ENCODE results near the gene CALHM3. TPM values are rescaled to one million over a fixed set of nuclear protein-coding genes. Genes with fewer than 3 reads are reported as not detected.

The CALHM3 gene
- total RNA-seq, 2 experiments from 2014 or later = not detected

GRCh38 chr10:103450201-103450695 lies 28.8 kb downstream of the CALHM3 start:
- no peaks in the 10 kb centered on the region for H3K27me3 Mint-ChIP-seq
- ATAC-seq (ENCODE audit: poor library complexity) = no peak

DNA sequence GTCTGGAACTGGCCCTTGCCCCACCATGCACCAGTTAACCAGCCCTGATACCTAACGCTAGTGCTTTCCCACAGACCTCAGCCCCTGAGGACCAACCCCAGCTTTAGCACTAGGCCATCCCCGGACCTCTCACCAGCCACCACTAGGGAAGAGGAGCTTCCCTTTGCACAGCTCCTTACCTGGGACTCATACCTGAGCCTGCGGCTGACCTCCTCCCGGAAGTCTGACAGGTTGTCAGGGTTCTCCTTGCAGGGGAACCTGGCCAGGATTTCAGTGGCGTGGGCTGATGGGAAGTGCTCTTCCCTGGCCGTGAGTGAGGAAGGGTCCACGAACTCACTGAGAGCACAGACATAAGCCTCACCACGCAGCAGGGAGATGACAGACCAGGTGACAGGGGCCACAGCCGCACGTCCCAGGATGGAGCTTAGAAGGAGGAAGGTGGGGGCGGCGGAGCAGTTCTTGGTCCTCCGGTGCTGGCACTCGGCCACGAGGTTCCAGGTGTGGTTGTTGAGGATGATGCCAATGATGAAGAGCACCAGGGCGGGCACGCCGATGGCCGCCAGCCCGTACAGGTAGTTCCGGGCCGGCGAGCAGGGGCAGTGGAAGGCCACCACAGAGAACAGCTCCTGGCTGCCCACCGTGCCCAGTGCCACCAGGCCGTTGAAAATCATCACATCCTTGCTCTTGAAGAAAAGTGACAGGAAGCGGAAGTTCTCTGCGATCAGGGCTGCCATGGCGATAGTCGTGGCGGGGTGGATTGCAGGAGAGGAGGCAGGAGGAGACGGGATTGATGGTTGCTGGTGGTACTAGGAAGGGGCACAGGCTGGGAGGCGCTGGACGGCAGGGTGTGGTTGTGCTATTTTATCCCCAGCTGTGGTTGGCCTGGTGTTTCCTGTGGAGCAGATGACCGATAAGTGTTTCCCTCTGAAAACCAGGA lies 29.6 kb downstream of the CALHM3 start:
- peaks cover 71% of the 10 kb centered on the region for H3K4me1 ChIP-seq (ENCODE audit: insufficient read depth, low read length)
- H3K9me3 ChIP-seq (ENCODE audit: control insufficient read depth in 1 of 2, insufficient read depth in 1 of 2, low read length in 2 of 2) = no peaks in the 10 kb centered on the region
- CTCF ChIA-PET = interaction anchor here (2.0 kb wide), 1 partner anchor 27 kb away, joined by 6 read pairs; no protein-coding TSS in a partner anchor
- H3K36me3 ChIP-seq (ENCODE audit: insufficient read depth, low read length) = peaks cover 51% of the 10 kb centered on the region
- POLR2A ChIA-PET = no interaction called here
- TF ChIP-seq, protein P1, sequence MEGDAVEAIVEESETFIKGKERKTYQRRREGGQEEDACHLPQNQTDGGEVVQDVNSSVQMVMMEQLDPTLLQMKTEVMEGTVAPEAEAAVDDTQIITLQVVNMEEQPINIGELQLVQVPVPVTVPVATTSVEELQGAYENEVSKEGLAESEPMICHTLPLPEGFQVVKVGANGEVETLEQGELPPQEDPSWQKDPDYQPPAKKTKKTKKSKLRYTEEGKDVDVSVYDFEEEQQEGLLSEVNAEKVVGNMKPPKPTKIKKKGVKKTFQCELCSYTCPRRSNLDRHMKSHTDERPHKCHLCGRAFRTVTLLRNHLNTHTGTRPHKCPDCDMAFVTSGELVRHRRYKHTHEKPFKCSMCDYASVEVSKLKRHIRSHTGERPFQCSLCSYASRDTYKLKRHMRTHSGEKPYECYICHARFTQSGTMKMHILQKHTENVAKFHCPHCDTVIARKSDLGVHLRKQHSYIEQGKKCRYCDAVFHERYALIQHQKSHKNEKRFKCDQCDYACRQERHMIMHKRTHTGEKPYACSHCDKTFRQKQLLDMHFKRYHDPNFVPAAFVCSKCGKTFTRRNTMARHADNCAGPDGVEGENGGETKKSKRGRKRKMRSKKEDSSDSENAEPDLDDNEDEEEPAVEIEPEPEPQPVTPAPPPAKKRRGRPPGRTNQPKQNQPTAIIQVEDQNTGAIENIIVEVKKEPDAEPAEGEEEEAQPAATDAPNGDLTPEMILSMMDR (IDR thresholded peaks at IDR 0.05) = no peak
- Mint-ChIP-seq H3K4me1 (ENCODE audit: low read depth) (peaks cover 36% of the 10 kb centered on the region), H3K9me3 (no peaks in the 10 kb centered on the region), H3K27ac (peak overlapping the region; percentile 76), H3K36me3 (ENCODE audit: low read depth) (peaks cover 65% of the 10 kb centered on the region), H3K4me3 (peak overlapping the region; percentile 93), H3K27me3 (no peaks in the 10 kb centered on the region)
- no peak for ATAC-seq (ENCODE audit: poor library complexity)
- peak overlapping the region in 1 of 2 donors; percentile 45 for H3K27ac ChIP-seq (ENCODE audit: low read depth in 1 of 2, low read length in 2 of 2)
- peak overlapping the region; percentile 72 for H3K4me3 ChIP-seq (ENCODE audit: low read length)
- intact Hi-C loops (cut with DNase I, micrococcal nuclease) = loop anchor here in 1 of 2 experiments (5.0 kb wide), 1 partner anchor 33 kb away; no protein-coding TSS in a partner anchor
- DNase-seq = no peak
- H3K27me3 ChIP-seq (ENCODE audit: control insufficient read depth in 1 of 2, insufficient read depth in 2 of 2, low read length in 2 of 2) = no peaks in the 10 kb centered on the region

More at GRCh38 chr10:103450201-103450695, 28.8 kb downstream of the CALHM3 start:
- intact Hi-C loops (cut with DNase I, micrococcal nuclease) = no loop called here
- Histone ChIP-seq H3K4me3 (ENCODE audit: low read length) (peak overlapping the region; percentile 72), H3K27ac (ENCODE audit: low read depth in 1 of 2, low read length in 2 of 2) (peak overlapping the region in 1 of 2 donors; percentile 43), H3K27me3 (ENCODE audit: control insufficient read depth in 1 of 2, insufficient read depth in 2 of 2, low read length in 2 of 2) (no peaks in the 10 kb centered on the region), H3K36me3 (ENCODE audit: insufficient read depth, low read length) (peaks cover 44% of the 10 kb centered on the region), H3K4me1 (ENCODE audit: insufficient read depth, low read length) (peaks cover 71% of the 10 kb centered on the region), H3K9me3 (ENCODE audit: control insufficient read depth in 1 of 2, insufficient read depth in 1 of 2, low read length in 2 of 2) (peaks cover 0 to 3% of the 10 kb centered on the region in 2 experiments)
- peaks cover 57% of the 10 kb centered on the region for H3K36me3 Mint-ChIP-seq (ENCODE audit: low read depth)
- CTCF ChIA-PET = interaction anchor here (2.0 kb wide), 1 partner anchor 26 kb away, joined by 6 read pairs; no protein-coding TSS in a partner anchor
- H3K9me3 Mint-ChIP-seq = no peaks in the 10 kb centered on the region
- POLR2A ChIA-PET = interaction anchor here (0.6 to 1.1 kb wide), 2 partner anchors 54 to 82 kb away, joined by 4 to 5 read pairs; partner anchors contain the start of genes ATP5MK, PDCD11 and TAF5
- H3K4me3 Mint-ChIP-seq = peak overlapping the region; percentile 93
- H3K27ac Mint-ChIP-seq = peak overlapping the region; percentile 76
- TF ChIP-seq, protein P1 (IDR thresholded peaks at IDR 0.05) = no peak
- H3K4me1 Mint-ChIP-seq (ENCODE audit: low read depth) = peaks cover 36% of the 10 kb centered on the region
- DNase-seq = no peak

GRCh38 chr10:103448746-103449145 lies 30.3 kb downstream of the CALHM3 start:
- DNase-seq (no peak), ATAC-seq (ENCODE audit: poor library complexity) (no peak)
- no peak overlapping the region for H3K4me3 ChIP-seq (ENCODE audit: low read length)
- CTCF ChIA-PET = no interaction called here
- peak overlapping the region; percentile 93 for H3K4me3 Mint-ChIP-seq
- POLR2A ChIA-PET = no interaction called here
- no peaks in the 10 kb centered on the region for H3K9me3 ChIP-seq (ENCODE audit: control insufficient read depth in 1 of 2, insufficient read depth in 1 of 2, low read length in 2 of 2)
- H3K36me3 Mint-ChIP-seq (ENCODE audit: low read depth) = peaks cover 72% of the 10 kb centered on the region
- peaks cover 65% of the 10 kb centered on the region for H3K4me1 ChIP-seq (ENCODE audit: insufficient read depth, low read length)
- no peaks in the 10 kb centered on the region for H3K27me3 ChIP-seq (ENCODE audit: control insufficient read depth in 1 of 2, insufficient read depth in 2 of 2, low read length in 2 of 2)
- H3K27ac ChIP-seq (ENCODE audit: low read depth in 1 of 2, low read length in 2 of 2) = peak overlapping the region in 1 of 2 donors; percentile 30
- intact Hi-C loops (cut with DNase I, micrococcal nuclease) = loop anchor here in 1 of 2 experiments (5.0 kb wide), 1 partner anchor 34 kb away; no protein-coding TSS in a partner anchor
- TF ChIP-seq, protein P1 (IDR thresholded peaks at IDR 0.05) = no peak
- peaks cover 59% of the 10 kb centered on the region for H3K36me3 ChIP-seq (ENCODE audit: insufficient read depth, low read length)
- H3K27ac Mint-ChIP-seq = peak overlapping the region; percentile 76
- H3K4me1 Mint-ChIP-seq (ENCODE audit: low read depth) = peaks cover 34% of the 10 kb centered on the region
- H3K27me3 Mint-ChIP-seq = no peaks in the 10 kb centered on the region
- no peaks in the 10 kb centered on the region for H3K9me3 Mint-ChIP-seq

All from CD4-positive, alpha-beta T cell (primary cell).